DMS114 treated with DMSO at 0.1 percent for 48 hours (cell line): ENCODE data around the gene C1QTNF3.

Source experiments
- DNase-seq: peaks from one replicate; lab custom pipeline; 2025; ENCODE audit not compliant: unreplicated experiment; lab: John Stamatoyannopoulos, UW

The C1QTNF3 gene

GRCh38 chr5:33999978-34000377 lies 43.0 kb downstream of the C1QTNF3 start:
- DNase-seq: no peak

DNA sequence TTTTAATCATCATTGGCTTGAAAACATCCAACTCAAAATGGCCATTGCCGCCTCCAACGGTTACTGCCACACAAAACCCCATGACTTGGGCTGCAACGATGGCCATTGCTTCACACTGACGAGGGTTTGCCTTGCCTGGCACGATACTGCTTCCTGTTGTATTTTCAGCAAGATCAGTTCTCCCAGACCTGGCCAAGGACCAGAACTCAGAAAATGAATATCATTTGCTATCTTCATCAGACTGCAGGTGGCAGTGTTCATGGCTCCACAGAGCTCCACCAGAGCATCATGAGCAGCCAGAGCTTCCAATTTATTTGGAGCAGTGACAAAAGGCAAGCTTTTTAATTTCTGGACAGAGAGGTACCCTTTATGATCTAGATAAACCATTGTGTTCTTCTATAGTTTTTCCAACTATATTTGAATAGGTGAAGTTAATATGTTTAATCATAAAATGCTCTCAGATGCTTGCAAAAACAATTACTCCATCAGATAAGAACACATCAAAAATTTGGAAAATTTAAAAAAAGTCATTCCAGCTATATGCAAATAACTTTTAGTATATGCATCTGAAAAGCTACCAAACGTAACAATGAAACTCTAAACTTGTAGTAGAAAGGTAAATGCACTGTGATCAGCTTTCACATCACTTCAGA lies 45.6 kb downstream of the C1QTNF3 start:
- DNase-seq: peak; percentile 26

DNA sequence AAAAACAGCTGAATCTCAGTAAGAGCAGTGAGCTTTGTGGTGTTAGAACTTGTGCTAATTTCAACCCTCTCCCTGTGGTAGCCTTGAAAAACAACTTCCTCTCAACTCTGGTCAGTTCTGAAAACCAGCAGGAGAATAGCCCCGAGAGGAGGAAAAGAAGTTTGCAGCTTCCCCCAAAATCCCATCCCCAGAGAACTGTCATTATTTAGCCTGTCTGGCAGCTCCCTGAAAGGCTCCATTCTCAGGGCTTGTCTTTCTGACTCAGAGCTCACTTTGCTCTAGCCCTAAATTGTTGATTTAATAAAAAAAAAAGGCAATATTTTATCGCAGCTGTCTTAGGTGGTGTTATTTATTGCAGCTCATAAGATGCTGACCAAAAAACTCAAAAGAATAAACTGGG lies 47.1 kb downstream of the C1QTNF3 start:
- DNase-seq: no peak

DNA sequence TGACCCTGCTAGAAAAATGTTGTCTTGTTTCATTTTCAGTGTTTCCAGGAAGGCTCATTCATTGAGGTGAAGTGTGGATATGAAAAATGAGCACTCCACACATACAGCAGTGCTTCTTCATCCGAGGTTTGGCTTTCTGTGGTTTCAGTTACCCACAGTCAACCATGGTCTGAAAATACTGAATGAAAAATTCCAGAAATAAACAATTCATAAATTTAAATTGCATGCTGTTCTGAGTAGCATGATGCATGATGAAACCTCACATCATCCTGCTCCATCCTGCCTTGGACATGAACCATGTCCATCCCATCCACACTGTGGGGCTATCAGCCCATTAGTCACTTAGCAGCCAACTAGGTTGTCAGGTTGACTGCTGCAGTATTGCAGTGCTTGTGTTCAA lies 48.2 kb downstream of the C1QTNF3 start:
- DNase-seq: no peak

GRCh38 chr5:33992864-33993263 lies 50.1 kb downstream of the C1QTNF3 start:
- DNase-seq: no peak

DNA sequence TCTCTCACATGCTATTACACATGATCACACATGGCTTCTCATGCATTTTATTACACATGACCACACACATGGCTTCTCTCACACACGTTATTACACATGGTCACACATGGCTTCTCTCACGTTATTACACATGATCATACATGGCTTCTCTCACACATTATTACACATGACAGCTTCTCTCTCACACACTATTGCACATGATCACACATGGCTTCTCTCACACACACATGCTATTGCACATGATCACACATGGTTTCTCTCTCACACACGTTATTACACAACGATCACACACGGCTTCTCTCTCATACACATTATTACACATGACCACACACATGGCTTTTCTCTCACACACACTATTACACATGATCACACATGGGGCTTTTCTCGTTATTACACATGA lies 57.6 kb downstream of the C1QTNF3 start:
- DNase-seq: no peak

DNA sequence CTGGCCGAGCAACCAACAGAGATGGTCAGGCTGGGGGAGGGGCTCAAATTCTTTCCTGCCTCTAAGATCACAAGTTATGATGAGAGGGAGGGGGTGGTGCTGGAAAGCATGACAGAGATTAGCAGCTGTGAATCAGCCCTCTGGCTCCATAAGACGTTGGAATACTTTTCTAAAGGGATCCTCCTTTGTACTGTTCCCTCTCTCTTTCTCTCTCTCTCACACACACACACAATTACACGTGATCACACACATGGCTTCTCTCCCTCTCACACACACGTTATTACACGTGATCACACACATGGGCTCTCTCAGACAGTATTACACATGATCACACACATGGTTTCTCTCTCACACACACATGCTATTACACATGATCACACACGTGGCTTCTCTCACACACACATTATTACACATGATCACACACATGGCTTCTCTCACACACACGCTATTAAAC lies 58.3 kb downstream of the C1QTNF3 start, which contains the start of gene SLC45A2:
Gene SLC45A2 (minus strand): TSS at position 23 of the 454 bp plus-strand sequence. CDS start 110 bp downstream, outside the sequence.
- no peak for DNase-seq

DNA sequence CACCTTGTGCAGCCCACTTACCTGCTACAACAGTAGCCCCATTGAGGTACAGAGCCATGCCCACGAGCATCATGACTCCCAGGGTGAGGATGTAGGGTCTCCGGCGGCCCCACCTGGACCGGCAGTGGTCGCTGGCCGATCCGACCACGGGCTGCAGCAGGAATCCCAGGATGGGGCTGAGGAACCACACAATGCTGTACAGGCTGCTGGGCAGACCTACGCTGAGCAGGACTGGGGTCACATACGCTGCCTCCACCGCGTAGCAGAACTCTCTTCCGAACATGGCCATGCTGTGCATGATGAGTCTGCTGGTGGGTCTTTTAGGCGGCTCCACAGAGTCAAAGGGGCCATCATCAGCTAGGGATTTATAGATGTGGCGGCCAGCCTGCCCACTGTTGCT lies 58.8 kb downstream of the C1QTNF3 start:
- DNase-seq: no peak

DNA sequence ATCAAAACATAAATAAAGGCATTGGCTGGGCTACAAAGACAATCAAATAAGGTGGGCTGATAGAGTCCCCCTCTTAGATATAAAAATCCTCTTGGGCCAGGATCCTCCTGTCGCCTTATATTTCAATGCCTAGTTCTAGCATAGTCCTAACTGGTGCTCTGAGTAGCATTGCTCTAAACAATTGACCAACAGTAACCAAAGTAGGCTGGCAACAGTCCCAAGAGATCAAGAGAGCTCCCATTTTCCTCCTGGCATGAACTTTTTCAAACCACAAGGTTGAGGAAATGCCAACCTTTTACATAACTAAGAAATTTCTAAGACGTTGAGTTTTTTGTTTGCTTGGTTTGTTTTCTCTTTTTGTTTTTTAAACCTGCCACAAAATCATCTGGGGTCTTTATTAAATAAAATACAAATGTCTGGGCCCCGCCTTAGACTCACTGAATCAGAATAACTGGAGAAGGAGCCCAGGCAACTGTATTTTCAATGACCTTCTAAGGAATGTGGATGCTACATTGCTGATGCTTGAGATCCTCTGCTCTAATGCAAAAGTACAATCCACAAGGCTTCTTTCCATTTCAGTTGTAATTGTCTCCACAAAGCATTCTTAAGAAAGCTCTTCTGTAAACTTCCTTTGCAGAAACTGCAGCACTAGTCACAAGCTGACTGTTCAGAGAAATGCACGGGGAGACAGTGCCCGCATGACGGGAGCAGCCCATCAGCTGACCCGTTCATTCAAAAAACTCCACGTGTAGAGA lies 61.4 kb downstream of the C1QTNF3 start:
- no peak for DNase-seq

DNA sequence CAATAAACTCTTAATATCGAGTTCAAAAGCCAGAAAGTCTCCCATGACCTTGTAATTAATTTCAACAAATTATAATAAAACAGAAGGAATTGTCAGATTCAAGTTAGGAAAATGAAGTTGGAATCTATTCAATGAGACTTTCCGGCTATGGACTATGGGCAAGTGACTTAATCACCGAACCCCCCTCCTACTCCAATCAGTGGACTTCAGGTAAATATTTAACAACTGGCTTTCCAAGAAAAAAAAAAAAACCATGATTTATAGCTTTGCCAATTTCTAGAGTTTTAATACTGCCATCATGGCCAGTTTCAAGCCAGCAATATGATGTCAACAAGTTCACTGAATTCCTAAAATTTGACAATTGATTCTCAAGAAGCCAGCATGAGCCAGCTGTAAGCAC lies 63.0 kb downstream of the C1QTNF3 start:
- DNase-seq: no peak

DNA sequence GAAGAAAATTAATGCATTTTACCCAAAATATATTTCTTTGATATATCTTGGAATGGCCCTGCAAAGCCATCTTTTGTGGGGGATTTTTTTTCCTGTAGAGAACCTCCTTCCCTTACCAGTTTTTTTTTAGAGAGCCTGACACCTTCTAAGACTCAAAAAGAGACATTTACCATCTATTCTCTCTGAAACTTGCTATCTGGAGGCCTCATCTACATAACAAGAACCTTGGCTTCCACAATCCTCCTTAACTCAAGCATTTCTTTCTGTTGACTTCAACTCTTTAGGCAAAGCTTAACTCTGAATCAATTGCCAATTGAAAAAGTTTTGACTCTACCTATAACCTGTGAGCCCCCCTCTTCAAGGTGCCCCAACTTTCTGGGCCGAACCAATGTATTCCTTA lies 64.7 kb downstream of the C1QTNF3 start:
- no peak for DNase-seq

- DNase-seq: no peak
Measured at GRCh38 chr5:33976307-33976706, 66.7 kb downstream of the C1QTNF3 start.

- DNase-seq: no peak
Measured at GRCh38 chr5:33975852-33976251, 67.2 kb downstream of the C1QTNF3 start.

DNA sequence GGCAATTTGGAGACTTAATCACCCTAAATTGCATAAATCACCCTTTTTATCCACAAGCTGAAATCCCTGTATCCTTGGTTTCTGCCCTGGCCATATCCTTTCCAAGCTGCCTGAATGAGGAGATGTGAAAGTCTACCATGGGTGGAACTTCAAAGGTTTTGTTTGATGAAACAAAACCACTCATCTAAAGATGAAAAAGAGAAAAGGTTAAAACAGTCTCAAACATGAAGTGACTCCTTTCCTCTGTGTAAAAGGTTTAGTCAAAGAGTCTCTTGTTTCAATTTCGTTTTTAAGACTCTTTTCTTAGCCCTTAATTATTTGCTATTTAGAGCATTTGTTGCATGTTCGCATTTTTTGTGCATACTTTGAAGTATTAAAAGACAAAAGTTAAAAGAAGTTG lies 69.7 kb downstream of the C1QTNF3 start:
- no peak for DNase-seq

DNA sequence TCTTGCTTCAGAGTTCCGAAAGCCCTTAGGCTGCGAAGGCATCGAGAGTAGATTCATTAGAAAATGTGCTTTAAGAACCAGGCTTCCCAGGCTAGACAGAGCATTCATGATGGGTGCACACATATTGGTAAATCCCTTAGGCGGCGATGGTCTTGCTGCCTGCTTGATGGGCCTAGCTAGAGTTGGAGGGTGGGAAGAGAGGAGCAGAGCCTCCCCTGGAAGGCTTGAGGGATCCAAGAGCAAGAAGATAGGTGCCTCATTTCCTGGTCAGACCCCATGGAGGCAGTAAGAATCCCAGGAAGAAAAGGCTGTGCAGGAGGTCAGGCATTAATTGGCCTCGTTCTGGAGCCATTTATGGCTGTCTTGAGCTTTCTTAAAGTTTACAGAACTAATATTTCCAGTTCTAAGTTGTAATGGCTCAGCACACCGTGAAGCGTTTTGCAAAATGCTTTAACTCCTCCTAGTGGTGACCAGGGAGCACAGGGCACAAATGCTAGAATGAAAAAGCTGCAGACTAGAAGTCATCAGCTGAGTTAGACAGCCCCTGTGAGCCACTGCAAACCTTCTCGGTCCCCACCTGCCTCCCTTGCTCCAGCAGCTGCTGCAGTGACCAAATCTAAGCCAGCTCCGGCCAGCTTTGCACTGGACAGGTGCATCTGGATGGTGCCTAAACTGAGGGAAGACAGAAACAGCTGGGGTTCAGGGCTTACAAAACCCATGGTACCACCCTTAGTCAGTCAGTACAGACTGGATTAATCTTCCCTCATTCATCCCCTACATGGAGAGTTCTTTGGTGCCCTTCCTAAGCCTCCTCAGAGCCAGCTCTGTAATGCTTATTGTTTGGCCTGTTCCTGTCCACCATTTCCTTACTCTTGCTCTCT lies 73.2 kb downstream of the C1QTNF3 start:
- DNase-seq: peak; percentile 7

DNA sequence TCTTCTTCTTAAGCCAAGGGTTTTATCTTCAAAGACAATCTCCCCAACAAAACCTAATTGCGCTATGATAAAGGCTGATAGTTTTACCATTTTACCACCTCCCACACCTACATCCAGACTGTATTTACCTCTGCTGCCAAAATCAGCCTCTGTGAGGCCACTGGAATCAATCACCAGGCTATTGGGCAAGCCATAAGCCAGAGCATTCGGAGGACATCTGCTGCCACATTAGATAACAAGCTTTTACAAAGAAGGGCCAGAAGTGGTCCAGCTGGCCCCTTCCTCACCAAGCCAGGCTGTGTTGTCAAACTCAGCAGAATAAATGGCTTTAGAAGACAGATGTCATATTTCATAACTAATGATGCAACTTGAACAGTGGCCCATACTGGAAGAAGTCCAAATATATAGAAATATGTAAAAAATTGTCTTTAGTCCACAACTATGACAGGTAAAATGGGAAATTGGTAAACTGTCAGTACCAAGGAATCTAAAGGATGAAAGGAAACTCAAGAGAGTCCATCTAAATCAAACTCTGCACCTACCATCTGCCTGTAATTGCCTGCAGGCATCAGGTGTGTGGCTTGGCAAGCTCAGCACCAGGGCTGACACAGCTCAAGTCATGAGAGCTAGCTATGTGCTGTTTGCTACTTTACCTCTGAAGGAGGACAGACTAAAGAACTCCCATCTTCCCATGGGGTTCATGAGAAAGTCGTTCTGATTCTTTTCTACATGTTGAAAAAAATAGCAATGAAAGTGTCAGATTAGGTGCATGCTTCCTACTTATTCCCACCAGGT lies 74.6 kb downstream of the C1QTNF3 start:
- DNase-seq: no peak
